Immature natural killer cell (primary cell): ENCODE data around the gene ATG4A. TPM values are rescaled to one million over a fixed set of nuclear protein-coding genes. Genes with fewer than 3 reads are reported as not detected.

ENCODE experiments used
- DNase-seq, 3 donors: peaks; one replicate each; pipeline ENCODE4 v3.0.0; 2022; ENCODE audit warnings: mixed read lengths in 1 of 3
- H3K27ac Mint-ChIP-seq, 6 donors: one replicate each; pipeline ENCODE4 v1.8.0; 2020; ENCODE audit warnings: mixed read lengths in 6 of 6, mild to moderate bottlenecking in 5 of 6, inconsistent platforms in 4 of 6, moderate library complexity in 3 of 6
- H3K27me3 Mint-ChIP-seq, 3 donors: one replicate each; pipeline ENCODE4 v1.8.0; 2020 to 2021; ENCODE audit warnings: low read depth in 3 of 3, mild to moderate bottlenecking in 3 of 3, mixed read lengths in 3 of 3, moderate library complexity in 3 of 3, inconsistent platforms in 1 of 3
- H3K36me3 Mint-ChIP-seq, 3 donors: one replicate each; pipeline ENCODE4 v1.8.0; 2020; ENCODE audit warnings: mixed read lengths in 3 of 3, inconsistent platforms in 2 of 3, mild to moderate bottlenecking in 2 of 3
- H3K4me1 Mint-ChIP-seq, 2 donors: one replicate each; pipeline ENCODE4 v1.8.0; 2020; ENCODE audit warnings: inconsistent platforms in 2 of 2, mild to moderate bottlenecking in 2 of 2, mixed read lengths in 2 of 2, moderate library complexity in 1 of 2
- H3K4me3 Mint-ChIP-seq, 5 donors: one replicate each; pipeline ENCODE4 v1.8.0; 2020; ENCODE audit warnings: mild to moderate bottlenecking in 5 of 5, mixed read lengths in 5 of 5, inconsistent platforms in 3 of 5, moderate library complexity in 3 of 5
- H3K9me3 Mint-ChIP-seq, 6 donors: one replicate each; pipeline ENCODE4 v1.8.0; 2020; ENCODE audit warnings: mild to moderate bottlenecking in 6 of 6, mixed read lengths in 6 of 6, inconsistent platforms in 4 of 6, moderate library complexity in 3 of 6
- polyA plus RNA-seq, 3 donors: library from polyadenylated mRNA; unstranded; fragments of 300-500 nt; fragmentation: Illumina TruSeq; gene quantifications; one replicate each; pipeline ENCODE4 v1.2.3, GENCODE V29; 2021

Gene ATG4A, protein sequence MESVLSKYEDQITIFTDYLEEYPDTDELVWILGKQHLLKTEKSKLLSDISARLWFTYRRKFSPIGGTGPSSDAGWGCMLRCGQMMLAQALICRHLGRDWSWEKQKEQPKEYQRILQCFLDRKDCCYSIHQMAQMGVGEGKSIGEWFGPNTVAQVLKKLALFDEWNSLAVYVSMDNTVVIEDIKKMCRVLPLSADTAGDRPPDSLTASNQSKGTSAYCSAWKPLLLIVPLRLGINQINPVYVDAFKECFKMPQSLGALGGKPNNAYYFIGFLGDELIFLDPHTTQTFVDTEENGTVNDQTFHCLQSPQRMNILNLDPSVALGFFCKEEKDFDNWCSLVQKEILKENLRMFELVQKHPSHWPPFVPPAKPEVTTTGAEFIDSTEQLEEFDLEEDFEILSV
- polyA plus RNA-seq: 10 to 100 TPM; 19.4 to 43.2 (median 27.9) TPM

DNA sequence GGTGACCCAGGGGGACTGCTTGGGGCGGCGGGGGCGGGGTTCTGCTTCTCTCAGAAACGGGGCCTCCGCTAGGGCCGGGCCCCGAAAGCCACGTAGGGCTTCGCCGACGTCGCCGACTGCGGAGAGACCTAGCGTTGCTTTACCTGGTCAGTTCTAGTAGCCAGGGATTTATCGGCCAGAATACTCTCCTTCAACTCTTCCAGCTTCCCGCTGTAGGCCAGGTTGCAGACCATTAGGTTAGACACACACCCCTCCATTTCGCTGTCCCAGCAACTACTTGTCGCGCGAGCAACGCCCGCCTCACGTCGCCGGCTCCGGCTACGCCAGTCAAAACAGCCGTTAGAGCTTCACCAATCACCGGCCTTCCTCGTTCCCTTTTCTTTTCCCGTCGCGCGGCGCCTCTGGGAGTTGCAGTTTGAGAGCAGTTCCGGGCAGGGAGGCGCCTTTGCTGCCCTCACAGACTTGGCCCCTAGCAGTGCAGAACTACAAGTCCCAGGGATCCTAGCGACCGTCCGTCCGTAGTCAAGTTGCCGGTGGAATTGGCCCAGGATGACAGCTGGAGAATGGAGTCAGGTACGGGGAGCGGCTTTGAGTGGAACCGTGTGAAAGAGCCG, at the start of gene ATG4A, which contains the start of gene PSMD10:
Gene ATG4A (plus strand): TSS at position 515 of the 614 bp plus-strand sequence. CDS start 49 bp downstream, at position 564.
Gene PSMD10 (minus strand): TSS at position 279 of the 614 bp plus-strand sequence. CDS start 22 bp downstream, at position 257.
- H3K36me3 Mint-ChIP-seq: no peaks in the 10 kb centered on the region
- peak; percentile 83 to 87 (median 85) for DNase-seq
- H3K4me1 Mint-ChIP-seq: peaks cover 2 to 12% of the 10 kb centered on the region in 2 donors
- no peak within 1 kb of the TSS for H3K27ac Mint-ChIP-seq
- no peaks in the 10 kb centered on the region for H3K9me3 Mint-ChIP-seq
- H3K27me3 Mint-ChIP-seq: no peaks in the 10 kb centered on the region
- no peak within 1 kb of the TSS for H3K4me3 Mint-ChIP-seq

DNA sequence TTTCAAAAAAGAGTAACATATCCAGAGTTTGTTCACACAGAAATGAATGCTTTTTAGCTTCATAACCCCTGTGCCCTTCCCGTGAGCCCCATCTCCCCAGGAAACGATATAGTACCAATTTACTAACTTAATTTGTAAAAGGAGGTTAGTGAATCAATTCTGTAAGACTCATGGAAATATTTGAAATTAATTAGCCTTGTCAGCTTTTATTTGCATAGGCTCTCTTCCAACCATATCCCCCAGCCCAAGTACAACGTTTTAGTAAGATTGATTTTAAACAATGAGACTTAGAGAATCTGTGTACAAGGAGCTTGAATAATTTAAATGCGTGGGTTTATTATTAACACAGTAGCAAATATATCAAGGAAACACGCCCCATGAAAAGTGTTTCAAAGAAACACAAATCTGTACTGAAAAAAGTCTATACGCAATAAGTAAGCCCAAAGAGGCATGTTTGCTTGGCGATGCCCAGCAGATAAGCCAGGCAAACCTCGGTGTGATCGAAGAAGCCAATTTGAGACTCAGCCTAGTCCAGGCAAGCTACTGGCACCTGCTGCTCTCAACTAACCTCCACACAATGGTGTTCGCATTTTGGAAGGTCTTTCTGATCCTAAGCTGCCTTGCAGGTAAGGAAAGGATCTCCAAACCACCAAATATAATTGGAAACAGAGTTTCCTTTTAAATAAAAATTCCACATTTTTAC, 46.9 kb upstream of the ATG4A start, which contains the start of gene VSIG1:
Gene VSIG1 (plus strand): TSS at position 512 of the 703 bp plus-strand sequence. CDS start 66 bp downstream, at position 578.
- Mint-ChIP-seq H3K4me1 (no peaks in the 10 kb centered on the region), H3K4me3 (no peak within 1 kb of the TSS), H3K9me3 (no peaks in the 10 kb centered on the region), H3K27ac (no peak within 1 kb of the TSS), H3K27me3 (peaks cover 0 to 5% (median 2%) of the 10 kb centered on the region in 3 donors), H3K36me3 (no peaks in the 10 kb centered on the region)
- no peak for DNase-seq

DNA sequence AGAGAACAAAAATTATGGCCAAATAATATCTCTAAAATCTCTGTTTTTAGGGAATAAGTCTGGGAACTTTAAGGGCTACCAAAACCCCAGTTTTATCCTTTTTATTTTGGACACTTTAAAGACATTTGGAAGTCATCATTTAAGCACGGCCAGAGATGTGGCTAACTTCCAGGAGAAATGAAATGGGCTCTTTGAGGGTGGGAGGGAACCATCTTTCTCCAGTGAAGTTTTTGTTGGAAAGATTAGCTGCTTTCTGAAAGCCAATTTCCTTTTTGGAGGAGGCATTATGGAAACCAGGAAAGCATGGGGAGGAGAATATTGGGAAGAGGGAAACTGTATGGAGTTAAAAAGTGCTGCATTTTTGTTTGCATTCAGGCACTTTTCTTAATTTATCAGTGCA, 41.9 kb upstream of the ATG4A start:
- peaks cover 0 to 5% (median 3%) of the 10 kb centered on the region in 3 donors for H3K27me3 Mint-ChIP-seq
- H3K4me1 Mint-ChIP-seq: no peaks in the 10 kb centered on the region
- H3K27ac Mint-ChIP-seq: no peak overlapping the region
- no peak for DNase-seq
- no peaks in the 10 kb centered on the region for H3K36me3 Mint-ChIP-seq
- H3K9me3 Mint-ChIP-seq: no peaks in the 10 kb centered on the region
- no peak overlapping the region for H3K4me3 Mint-ChIP-seq

DNA sequence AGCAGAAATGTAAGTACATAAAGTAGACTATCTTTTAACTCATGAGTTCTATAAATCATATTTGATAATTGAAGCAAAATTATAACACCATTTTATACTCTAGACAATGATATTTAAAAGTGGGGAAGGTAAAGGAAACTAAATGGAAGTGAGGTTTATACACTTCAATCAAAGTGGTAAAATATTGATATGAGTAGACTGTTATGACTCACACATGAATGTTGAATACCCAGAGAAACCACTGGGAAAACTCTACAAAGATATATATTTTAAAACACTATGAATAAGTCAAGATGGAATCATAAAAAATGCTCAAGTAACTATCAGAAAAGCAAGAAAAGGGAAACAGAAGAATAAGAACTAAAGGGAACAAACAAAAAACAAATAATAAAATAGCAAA, 38.4 kb upstream of the ATG4A start:
- H3K27ac Mint-ChIP-seq: no peak overlapping the region
- no peaks in the 10 kb centered on the region for H3K36me3 Mint-ChIP-seq
- peaks cover 0 to 7% (median 5%) of the 10 kb centered on the region in 3 donors for H3K27me3 Mint-ChIP-seq
- H3K4me1 Mint-ChIP-seq: no peaks in the 10 kb centered on the region
- no peak overlapping the region for H3K4me3 Mint-ChIP-seq
- no peak for DNase-seq
- H3K9me3 Mint-ChIP-seq: no peaks in the 10 kb centered on the region

DNA sequence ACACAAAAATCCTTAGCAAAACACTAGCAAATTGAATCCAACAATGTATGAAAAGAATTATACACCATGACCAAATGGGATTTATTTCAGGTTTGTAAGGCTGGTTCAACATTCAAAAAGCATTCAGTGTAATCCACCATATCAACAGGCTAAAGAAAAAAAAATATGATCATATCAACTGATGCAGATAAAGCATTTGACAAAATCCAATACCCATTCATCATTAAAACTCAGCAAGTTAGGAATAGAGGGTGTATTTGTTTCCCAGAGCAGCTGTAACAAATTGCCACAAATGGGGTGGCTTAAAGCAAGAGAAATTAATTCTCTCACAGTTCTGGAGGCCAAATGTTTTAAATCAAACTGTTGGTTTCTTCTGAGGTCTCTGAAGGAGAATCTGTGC, 36.0 kb upstream of the ATG4A start:
- H3K4me3 Mint-ChIP-seq: no peak overlapping the region
- no peaks in the 10 kb centered on the region for H3K36me3 Mint-ChIP-seq
- no peak for DNase-seq
- no peaks in the 10 kb centered on the region for H3K4me1 Mint-ChIP-seq
- H3K27ac Mint-ChIP-seq: no peak overlapping the region
- peaks cover 0 to 5% (median 5%) of the 10 kb centered on the region in 3 donors for H3K27me3 Mint-ChIP-seq
- no peaks in the 10 kb centered on the region for H3K9me3 Mint-ChIP-seq

DNA sequence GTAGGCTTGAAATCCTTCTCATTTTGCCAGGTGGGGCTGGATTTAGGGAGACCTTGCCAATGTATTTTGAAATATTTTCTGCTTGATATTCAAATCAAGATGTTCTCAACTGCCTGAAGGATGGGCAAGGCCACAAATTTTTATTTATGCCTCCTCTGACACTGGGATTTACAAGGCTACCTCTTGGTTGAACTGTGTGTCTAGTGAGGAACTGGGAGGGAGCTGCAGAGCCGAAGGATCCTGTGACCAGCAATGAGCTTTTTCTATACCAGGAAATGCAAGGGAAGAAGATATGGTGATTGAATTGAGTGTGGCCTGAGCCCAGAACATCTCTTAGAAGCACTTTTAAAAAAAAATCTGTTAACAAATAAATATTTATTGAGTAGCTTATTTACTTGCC, 31.8 kb upstream of the ATG4A start:
- Mint-ChIP-seq H3K27ac (no peak overlapping the region), H3K36me3 (no peaks in the 10 kb centered on the region), H3K9me3 (peaks cover 0 to 1% (median 0%) of the 10 kb centered on the region in 6 donors), H3K27me3 (peaks cover 0 to 7% (median 3%) of the 10 kb centered on the region in 3 donors), H3K4me3 (no peak overlapping the region), H3K4me1 (no peaks in the 10 kb centered on the region)
- no peak for DNase-seq

DNA sequence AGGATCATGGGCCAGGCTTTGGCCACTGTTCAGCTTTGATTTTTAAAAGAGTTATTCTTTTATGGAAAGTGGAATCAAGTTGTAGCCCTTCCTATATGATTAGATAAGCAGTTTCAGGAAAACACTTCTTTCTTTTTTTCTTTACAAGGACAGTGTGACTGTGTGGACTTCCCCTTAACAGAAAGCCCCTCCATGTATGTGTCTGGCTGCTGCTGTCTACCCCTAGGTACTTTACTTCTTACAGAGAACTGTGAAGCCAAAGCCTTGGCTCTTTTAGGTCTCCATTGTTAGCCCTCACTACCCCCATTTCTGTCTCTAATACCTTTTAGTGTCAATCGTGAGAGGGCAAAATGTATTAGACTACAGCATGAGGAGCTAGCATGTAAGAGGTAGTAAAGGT, 27.6 kb upstream of the ATG4A start:
- Mint-ChIP-seq H3K4me1 (no peaks in the 10 kb centered on the region), H3K9me3 (peaks cover 0 to 1% (median 0%) of the 10 kb centered on the region in 6 donors), H3K4me3 (no peak overlapping the region), H3K27ac (no peak overlapping the region), H3K27me3 (peaks cover 0 to 5% (median 2%) of the 10 kb centered on the region in 3 donors), H3K36me3 (no peaks in the 10 kb centered on the region)
- no peak for DNase-seq

DNA sequence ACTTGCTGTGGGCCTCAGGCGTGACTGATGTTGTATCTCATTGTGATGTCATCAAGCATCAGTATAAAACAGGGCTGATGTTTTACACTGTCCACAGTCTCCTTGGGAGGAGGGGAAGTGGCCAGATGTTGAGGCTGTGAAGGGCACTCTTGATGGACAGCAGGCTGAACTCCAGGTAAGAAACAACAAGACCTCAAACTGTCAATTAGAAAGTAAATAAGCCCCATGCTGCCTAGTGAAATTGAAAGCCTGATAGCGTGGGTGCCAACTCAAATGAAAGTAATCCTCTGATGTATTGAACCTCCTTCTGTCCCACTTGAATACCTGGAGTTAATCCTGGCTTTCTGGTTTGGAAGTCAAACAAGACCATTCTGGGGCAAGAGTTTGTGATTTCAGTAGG, 27.0 kb upstream of the ATG4A start:
- no peak overlapping the region for H3K27ac Mint-ChIP-seq
- H3K27me3 Mint-ChIP-seq: peaks cover 0 to 6% (median 5%) of the 10 kb centered on the region in 3 donors
- no peak overlapping the region for H3K4me3 Mint-ChIP-seq
- H3K36me3 Mint-ChIP-seq: no peaks in the 10 kb centered on the region
- peaks cover 0 to 1% (median 0%) of the 10 kb centered on the region in 6 donors for H3K9me3 Mint-ChIP-seq
- no peak for DNase-seq
- H3K4me1 Mint-ChIP-seq: no peaks in the 10 kb centered on the region

DNA sequence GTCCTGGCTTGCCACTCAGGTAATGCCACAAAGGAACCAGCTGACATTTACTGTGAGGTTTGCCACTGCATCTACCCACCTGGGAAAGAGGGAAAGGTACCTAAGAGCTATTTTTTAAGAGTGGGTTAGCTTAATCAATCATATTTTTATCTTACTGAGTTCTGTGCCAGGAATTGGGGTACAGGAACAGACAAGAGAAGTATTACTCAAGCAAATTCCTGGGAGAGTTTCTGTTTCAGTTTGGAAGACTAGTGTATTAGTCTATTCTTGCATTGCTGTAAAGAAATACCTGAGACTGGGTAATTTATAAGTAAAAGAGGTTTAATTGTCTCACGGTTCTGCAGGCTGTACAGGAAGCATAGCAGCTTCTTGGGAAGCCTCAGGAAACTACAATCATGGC, 23.5 kb upstream of the ATG4A start:
- no peak for DNase-seq
- peaks cover 0 to 8% (median 5%) of the 10 kb centered on the region in 3 donors for H3K27me3 Mint-ChIP-seq
- H3K27ac Mint-ChIP-seq: no peak overlapping the region
- peaks cover 0 to 1% (median 0%) of the 10 kb centered on the region in 6 donors for H3K9me3 Mint-ChIP-seq
- H3K4me1 Mint-ChIP-seq: no peaks in the 10 kb centered on the region
- H3K4me3 Mint-ChIP-seq: no peak overlapping the region
- H3K36me3 Mint-ChIP-seq: no peaks in the 10 kb centered on the region

DNA sequence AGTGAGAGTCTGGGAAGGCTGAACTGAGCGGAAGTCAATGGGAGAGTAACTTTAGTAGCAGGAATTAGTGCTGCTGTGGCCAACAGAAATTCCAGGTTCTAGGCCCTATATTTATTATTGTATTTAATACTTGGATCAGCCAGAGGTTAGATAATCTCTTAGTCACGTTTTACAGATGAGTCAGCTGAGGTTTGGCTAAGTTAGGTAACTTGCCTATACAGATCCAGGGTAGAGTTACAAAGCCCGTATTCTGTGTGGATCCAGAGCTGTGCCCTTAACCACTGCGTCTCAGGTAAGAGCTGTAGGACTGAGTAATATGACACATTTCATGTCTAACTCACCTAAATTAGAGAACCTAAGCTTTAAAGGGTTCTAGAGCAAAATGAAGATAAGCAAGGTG, 20.7 kb upstream of the ATG4A start:
- Mint-ChIP-seq H3K4me3 (no peak overlapping the region), H3K27ac (no peak overlapping the region), H3K36me3 (no peaks in the 10 kb centered on the region), H3K27me3 (peaks cover 0 to 5% (median 5%) of the 10 kb centered on the region in 3 donors), H3K4me1 (no peaks in the 10 kb centered on the region), H3K9me3 (no peaks in the 10 kb centered on the region)
- no peak for DNase-seq

DNA sequence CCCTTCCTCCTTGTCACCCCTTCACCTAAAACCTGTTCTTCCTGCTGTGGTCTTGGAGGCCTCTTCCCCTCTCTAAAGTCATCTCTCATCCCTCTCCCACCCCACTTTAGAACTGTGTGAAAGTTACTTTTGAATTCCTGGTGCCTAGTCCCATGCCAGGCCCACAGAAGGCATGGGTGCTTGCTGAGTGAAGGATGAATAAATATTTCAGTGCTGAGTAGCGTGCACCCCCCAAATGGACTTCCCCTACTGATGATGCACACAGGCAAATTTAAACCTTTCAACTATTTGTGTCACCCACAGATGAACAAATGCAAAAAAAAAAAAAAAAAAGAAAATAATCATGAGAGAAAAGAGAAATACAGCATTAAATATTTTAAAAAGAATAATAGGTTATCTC, 20.0 kb upstream of the ATG4A start:
- Mint-ChIP-seq H3K27ac (no peak overlapping the region), H3K4me1 (no peaks in the 10 kb centered on the region), H3K4me3 (no peak overlapping the region), H3K9me3 (no peaks in the 10 kb centered on the region), H3K36me3 (no peaks in the 10 kb centered on the region), H3K27me3 (peaks cover 0 to 5% (median 3%) of the 10 kb centered on the region in 3 donors)
- no peak for DNase-seq

DNA sequence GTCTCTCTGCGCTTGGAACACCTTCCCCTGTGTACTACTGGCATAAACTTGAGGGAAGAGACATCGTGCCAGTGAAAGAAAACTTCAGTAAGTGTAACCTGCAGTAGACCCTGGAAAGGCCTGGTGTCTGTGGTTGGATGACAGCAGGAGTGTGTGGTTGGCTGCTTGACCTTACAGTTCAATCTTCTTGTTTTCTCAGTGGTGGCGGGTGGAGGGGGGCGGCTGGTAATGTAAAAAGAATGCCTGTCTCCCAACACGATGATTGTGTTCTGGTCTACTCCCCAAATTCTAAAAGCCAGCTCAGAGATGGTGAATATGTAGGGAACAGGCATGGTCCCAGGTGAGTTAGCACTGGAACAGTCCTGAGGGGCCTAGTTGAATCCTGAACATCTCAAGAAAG, 18.8 kb upstream of the ATG4A start:
- no peak overlapping the region for H3K4me3 Mint-ChIP-seq
- peaks cover 0 to 5% (median 3%) of the 10 kb centered on the region in 3 donors for H3K27me3 Mint-ChIP-seq
- H3K27ac Mint-ChIP-seq: no peak overlapping the region
- H3K36me3 Mint-ChIP-seq: no peaks in the 10 kb centered on the region
- H3K4me1 Mint-ChIP-seq: no peaks in the 10 kb centered on the region
- no peaks in the 10 kb centered on the region for H3K9me3 Mint-ChIP-seq
- no peak for DNase-seq

DNA sequence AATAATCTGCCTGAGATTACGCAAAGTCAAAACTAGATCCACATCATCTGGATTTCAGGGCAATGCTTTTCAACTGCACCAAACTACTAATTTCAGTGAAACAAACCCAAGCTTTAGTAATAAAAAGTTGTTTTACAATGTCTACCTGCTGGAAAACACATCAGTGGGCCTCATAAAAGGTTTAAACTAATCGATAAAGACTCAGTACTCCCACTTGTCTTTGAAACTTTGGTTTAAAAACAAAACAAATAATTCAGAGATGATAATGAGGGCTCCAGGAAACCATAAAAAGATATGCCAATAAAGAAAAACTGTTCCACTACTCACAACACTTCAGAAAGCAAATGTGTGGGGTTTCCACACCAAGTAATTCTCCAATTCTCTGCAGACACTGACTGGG, 10.5 kb upstream of the ATG4A start:
- Mint-ChIP-seq H3K4me1 (no peaks in the 10 kb centered on the region), H3K4me3 (no peak overlapping the region), H3K9me3 (no peaks in the 10 kb centered on the region), H3K27me3 (peaks cover 0 to 4% (median 0%) of the 10 kb centered on the region in 3 donors), H3K27ac (no peak overlapping the region), H3K36me3 (peaks cover 0 to 5% (median 3%) of the 10 kb centered on the region in 3 donors)
- DNase-seq: no peak

DNA sequence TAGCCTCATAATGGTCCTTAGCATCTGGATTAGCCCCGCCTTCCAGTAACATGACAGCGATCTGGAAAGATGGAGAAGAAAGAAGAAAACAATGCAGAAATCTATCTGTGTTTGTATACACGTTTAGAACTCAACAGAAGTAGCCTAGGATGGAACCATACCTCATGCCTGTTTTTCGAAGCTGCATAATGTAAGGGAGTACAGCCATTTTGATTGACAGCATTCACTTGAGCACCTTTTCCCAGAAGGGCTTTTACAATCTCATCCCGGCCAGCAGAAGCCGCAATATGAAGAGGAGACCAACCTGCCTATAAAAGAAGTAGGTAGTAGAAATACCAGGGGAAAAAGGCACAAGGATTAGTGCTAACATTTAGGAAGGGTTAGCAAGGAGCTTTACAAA, 3.8 kb upstream of the ATG4A start:
- DNase-seq: no peak
- Mint-ChIP-seq H3K27me3 (no peaks in the 10 kb centered on the region), H3K4me1 (peaks cover 2 to 12% of the 10 kb centered on the region in 2 donors), H3K36me3 (peaks cover 0 to 5% (median 3%) of the 10 kb centered on the region in 3 donors), H3K9me3 (no peaks in the 10 kb centered on the region), H3K4me3 (no peak overlapping the region), H3K27ac (no peak overlapping the region)
